Aorta (tissue), 5 donors: ENCODE data around the gene DCAF8L2. TPM values are rescaled to one million over a fixed set of nuclear protein-coding genes. Genes with fewer than 3 reads are reported as not detected.

Source experiments
- ATAC-seq: fragments of 200-7000 bp; cut with Tn5 transposase; one replicate; pipeline ENCODE4 v1.9.1; 2022; ENCODE audit warnings: moderate library complexity; ENCODE audit not compliant: low FRiP score
- DNase-seq, 2 donors: peaks; one replicate each; pipeline ENCODE4 v3.0.0-alpha.2; 2020
- H3K27ac ChIP-seq, 2 donors: one replicate each; pipeline ENCODE4 v1.5.1; 2013; ENCODE audit warnings: low read length in 2 of 2, mild to moderate bottlenecking in 2 of 2, moderate library complexity in 2 of 2, control low read depth in 1 of 2, inconsistent platforms in 1 of 2, low read depth in 1 of 2
- H3K27me3 ChIP-seq, 2 donors: one replicate each; pipeline ENCODE4 v1.6.1; 2013; ENCODE audit warnings: control low read depth in 1 of 2, low read length in 1 of 2, mild to moderate bottlenecking in 1 of 2, moderate library complexity in 1 of 2; ENCODE audit not compliant: insufficient read depth in 2 of 2, control insufficient read depth in 1 of 2
- H3K36me3 ChIP-seq, 2 donors: one replicate each; pipeline ENCODE4 v1.6.1; 2013; ENCODE audit warnings: control low read depth in 1 of 2, low read length in 1 of 2, mild to moderate bottlenecking in 1 of 2; ENCODE audit not compliant: insufficient read depth in 2 of 2, control insufficient read depth in 1 of 2
- H3K4me1 ChIP-seq, 2 donors: one replicate each; pipeline ENCODE4 v1.6.1; 2013; ENCODE audit warnings: low read length in 2 of 2, control low read depth in 1 of 2, mild to moderate bottlenecking in 1 of 2, moderate library complexity in 1 of 2; ENCODE audit not compliant: insufficient read depth in 2 of 2, control insufficient read depth in 1 of 2
- H3K4me3 ChIP-seq, 2 donors: one replicate each; pipeline ENCODE4 v1.5.1; 2013; ENCODE audit warnings: low read length in 2 of 2, control low read depth in 1 of 2, mild to moderate bottlenecking in 1 of 2
- H3K9me3 ChIP-seq: one replicate; pipeline ENCODE4 v1.6.1; 2013; ENCODE audit warnings: mild to moderate bottlenecking, low read length; ENCODE audit not compliant: control insufficient read depth
- WGBS, 2 donors: extraction: QIAGEN DNeasy Blood & Tissue Kit; methylation state at CpG; one replicate each; pipeline ENCODE4 v1.1.7; 2013; 5-methylcytosine and 5-hydroxymethylcytosine counted together
- intact Hi-C, 2 donors: fragments of 100-400 bp; cut with DNase I; formaldehyde crosslinking; loops; one replicate each; pipeline versions ENCODE4 v1.14.2 to v1.15.0; 2022
- polyA plus RNA-seq, 2 donors: library from polyadenylated mRNA; stranded (reverse); fragments of 200-250 nt; gene quantifications; one replicate each; pipeline ENCODE4 v1.2.3, GENCODE V29; 2013
- total RNA-seq, 2 donors: library from RNA; stranded (reverse); fragmentation: NEBNext Ultra II Directional; extraction: Animal tissue kit (Norgen Biotek cat#: 25700); gene quantifications; one replicate each; pipeline ENCODE4 v1.2.1, GENCODE V29; 2021
- donor health status: healthy with polysubstance abuse.
- donor health status: Bipolar disorder and iron deficiency.
- donor health status: DM: no; HTN: no; CAD: no.
- donor health status: DM: no; HTN: no; CAD: no.
- donor health status: DM: yes; HTN: yes; CAD: no.

DCAF8L2 gene
- total and polyA plus RNA-seq, 4 donors, result not detected

DNA sequence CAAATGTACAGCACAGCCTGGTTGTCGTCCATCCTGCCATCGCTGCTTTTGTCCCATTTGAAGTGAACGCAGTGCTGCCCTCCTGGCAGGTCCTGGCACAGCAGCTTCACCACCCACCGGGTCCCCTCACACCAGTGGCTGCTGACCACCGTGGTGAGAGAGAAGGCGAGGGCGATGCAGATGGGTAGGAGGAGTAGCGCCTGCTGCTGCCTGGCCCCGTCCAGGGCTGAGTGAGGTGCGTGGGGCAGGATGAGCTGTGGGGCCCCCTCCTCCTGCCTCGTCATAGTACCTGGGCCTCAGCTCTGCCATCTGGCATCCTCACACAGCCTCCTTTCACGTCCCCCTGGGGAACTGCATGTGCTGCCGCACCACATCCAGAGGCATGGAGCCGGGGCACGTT lies 1.8 kb downstream of the DCAF8L2 start:
- no peak for ATAC-seq
- no peak for DNase-seq
- WGBS, 2 donors, result 63 to 88% methylated on average over 15 of the region's 15 CpGs

DNA sequence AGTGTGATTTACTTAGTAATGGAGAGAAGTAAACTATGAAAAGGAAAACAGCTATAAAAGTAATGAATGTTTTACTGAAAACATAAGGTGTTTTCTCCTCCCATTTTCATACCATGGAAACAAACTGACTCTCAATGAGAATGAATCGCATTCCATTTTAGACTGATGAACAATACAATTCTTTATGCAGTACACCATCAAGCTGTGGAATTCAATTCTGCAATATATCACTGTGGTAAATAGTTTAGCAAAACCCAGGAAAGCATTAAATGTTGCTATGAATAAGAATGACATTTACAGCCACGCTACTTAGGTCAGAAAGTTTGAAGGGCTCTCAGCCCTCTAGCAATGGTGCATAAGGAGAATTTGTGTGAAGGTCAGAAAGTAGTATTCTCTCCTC lies 7.4 kb downstream of the DCAF8L2 start:
- intact Hi-C loops, result no loop called here
- WGBS, 2 donors, result 55 to 84% methylated on average over 2 of the region's 2 CpGs

More for the DNA sequence above, 1.8 kb downstream of the DCAF8L2 start:
- Histone ChIP-seq H3K27ac (no peak overlapping the region), H3K4me1 (no peaks in the 10 kb centered on the region), H3K4me3 (no peak overlapping the region), H3K36me3 (no peaks in the 10 kb centered on the region), H3K9me3 (no peaks in the 10 kb centered on the region), H3K27me3 (no peaks in the 10 kb centered on the region)
- intact Hi-C loops, result no loop called here

DNA sequence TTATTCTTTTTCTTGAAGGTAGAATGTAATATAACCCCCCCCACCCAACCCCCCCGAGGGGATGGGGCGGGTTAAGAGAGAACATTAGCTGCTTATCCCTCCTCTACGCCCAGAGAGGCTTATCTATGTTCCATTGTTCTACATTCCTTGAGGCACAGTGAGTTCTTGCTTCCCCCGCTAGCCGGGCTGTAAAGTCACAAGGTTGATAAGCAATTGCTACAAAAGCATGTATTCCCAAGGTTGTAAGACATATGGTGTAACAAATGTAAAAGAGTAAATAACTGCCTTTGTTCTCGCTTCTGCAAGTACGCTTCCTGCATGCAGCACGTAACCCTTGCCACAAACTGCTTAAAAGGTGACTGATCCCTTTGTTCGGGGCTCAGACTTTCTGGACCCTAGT lies 8.2 kb downstream of the DCAF8L2 start:
- 49 to 55% methylated on average over 9 of the region's 9 CpGs for WGBS, 2 donors
- no peaks in the 10 kb centered on the region for H3K4me1 ChIP-seq
- no peak overlapping the region for H3K4me3 ChIP-seq
- intact Hi-C loops, result no loop called here
- H3K27me3 ChIP-seq, result no peaks in the 10 kb centered on the region
- no peak overlapping the region for H3K27ac ChIP-seq
- H3K36me3 ChIP-seq, result no peaks in the 10 kb centered on the region
- DNase-seq (no peak), ATAC-seq (no peak)
- H3K9me3 ChIP-seq, result no peaks in the 10 kb centered on the region

More for the DNA sequence above, 7.4 kb downstream of the DCAF8L2 start:
- H3K4me3 ChIP-seq, result no peak overlapping the region
- no peaks in the 10 kb centered on the region for H3K27me3 ChIP-seq
- H3K4me1 ChIP-seq, result no peaks in the 10 kb centered on the region
- no peak for DNase-seq
- no peak for ATAC-seq
- H3K27ac ChIP-seq, result no peak overlapping the region
- no peaks in the 10 kb centered on the region for H3K9me3 ChIP-seq
- no peaks in the 10 kb centered on the region for H3K36me3 ChIP-seq

DNA sequence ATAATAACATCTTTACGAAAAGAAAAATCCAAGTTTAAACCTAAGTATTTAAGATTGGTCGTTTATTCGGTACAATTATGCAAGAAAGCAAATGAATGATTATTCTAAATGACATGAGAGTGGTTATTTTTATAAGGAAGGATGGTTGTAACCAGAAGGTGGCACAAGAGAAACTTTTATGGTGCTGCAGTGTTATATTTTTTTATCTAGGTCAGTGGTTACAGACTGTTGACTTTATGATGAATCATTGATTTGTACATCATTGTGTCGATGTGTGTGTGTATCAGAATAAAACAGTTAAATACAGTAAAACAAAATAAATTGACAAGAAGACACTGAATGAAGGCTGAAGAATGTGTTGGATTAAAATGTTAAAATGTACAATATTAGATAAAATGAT lies 9.8 kb downstream of the DCAF8L2 start:
- no peak overlapping the region for H3K27ac ChIP-seq
- ATAC-seq (no peak), DNase-seq (no peak)
- no peak overlapping the region for H3K4me3 ChIP-seq
- intact Hi-C loops, result no loop called here
- H3K9me3 ChIP-seq, result no peaks in the 10 kb centered on the region
- 57 to 66% methylated on average over 4 of the region's 4 CpGs for WGBS, 2 donors
- H3K27me3 ChIP-seq, result no peaks in the 10 kb centered on the region
- no peaks in the 10 kb centered on the region for H3K4me1 ChIP-seq
- no peaks in the 10 kb centered on the region for H3K36me3 ChIP-seq

DNA sequence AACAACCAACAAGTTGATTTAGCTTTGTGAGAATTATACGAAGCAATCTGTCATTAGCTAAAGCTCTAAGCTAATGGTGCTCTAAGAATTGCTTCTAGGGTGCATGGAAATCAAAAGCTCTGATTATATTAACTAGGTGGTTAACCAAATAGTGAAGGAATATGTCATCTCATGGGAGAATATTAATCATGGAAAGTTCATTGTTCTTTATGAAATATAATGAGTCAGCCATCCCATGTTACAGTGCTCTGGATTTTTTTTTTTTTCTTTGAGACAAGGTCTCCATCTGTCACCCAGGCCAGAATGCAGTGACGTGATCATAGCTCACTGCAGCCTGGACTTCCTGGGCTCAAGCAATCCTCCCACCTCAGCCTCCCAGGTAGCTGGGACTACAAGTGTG lies 10.5 kb downstream of the DCAF8L2 start:
- Histone ChIP-seq H3K27ac (no peak overlapping the region), H3K27me3 (no peaks in the 10 kb centered on the region), H3K4me1 (no peaks in the 10 kb centered on the region), H3K36me3 (no peaks in the 10 kb centered on the region), H3K4me3 (no peak overlapping the region), H3K9me3 (no peaks in the 10 kb centered on the region)
- no peak for ATAC-seq
- no peak for DNase-seq
- intact Hi-C loops, result no loop called here
- 59 to 82% methylated on average over 2 of the region's 2 CpGs for WGBS, 2 donors

DNA sequence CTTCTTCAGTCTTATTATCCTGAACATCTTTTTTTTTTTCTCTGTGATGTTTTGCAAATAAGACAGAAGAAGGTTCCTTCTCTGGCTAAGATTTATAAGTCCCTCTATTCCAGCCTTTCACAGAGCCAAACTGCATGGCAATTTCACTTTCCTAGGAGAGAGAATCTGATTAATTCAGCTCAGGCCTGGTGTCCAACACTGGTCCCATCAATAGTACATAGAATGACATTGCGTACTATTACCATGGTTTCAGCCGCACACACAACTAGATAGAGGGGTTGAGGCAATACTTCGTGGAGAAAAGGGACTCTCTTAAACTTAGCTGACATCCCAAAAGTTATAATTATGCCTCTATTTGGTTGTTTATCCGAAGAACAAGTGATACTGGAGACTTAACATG lies 18.5 kb downstream of the DCAF8L2 start:
- intact Hi-C loops, result no loop called here
- Histone ChIP-seq H3K36me3 (no peaks in the 10 kb centered on the region), H3K27me3 (no peaks in the 10 kb centered on the region), H3K4me1 (no peaks in the 10 kb centered on the region), H3K9me3 (no peaks in the 10 kb centered on the region), H3K27ac (no peak overlapping the region), H3K4me3 (no peak overlapping the region)
- DNase-seq, result no peak
- no peak for ATAC-seq
- 64 to 84% methylated on average over 4 of the region's 4 CpGs for WGBS, 2 donors

DNA sequence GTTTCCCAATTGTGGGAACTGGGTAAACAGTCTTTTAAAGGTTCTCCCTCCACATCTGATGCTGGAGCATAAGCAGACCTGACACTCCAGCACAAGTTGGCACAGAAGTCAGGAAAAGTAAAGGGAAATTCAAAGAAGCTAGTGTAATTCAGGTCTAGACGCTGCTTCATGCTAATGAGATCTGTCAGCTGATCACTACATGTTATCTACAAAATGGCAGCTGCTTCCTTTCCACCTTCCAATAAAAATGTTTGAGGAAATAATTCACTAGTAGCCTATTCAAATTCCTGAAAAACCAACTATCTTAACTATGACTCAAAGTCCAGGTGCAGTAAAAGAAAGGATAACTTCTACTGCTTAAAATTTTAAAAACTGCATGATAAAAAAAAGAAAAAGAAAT lies 29.3 kb downstream of the DCAF8L2 start:
- intact Hi-C loops, result no loop called here
- Histone ChIP-seq H3K4me3 (no peak overlapping the region), H3K27me3 (no peaks in the 10 kb centered on the region), H3K4me1 (no peaks in the 10 kb centered on the region), H3K27ac (no peak overlapping the region), H3K36me3 (no peaks in the 10 kb centered on the region), H3K9me3 (no peaks in the 10 kb centered on the region)
- ATAC-seq (no peak), DNase-seq (no peak)
- WGBS, 2 donors, result 24 to 39% methylated on average over 1 of the region's 1 CpG

DNA sequence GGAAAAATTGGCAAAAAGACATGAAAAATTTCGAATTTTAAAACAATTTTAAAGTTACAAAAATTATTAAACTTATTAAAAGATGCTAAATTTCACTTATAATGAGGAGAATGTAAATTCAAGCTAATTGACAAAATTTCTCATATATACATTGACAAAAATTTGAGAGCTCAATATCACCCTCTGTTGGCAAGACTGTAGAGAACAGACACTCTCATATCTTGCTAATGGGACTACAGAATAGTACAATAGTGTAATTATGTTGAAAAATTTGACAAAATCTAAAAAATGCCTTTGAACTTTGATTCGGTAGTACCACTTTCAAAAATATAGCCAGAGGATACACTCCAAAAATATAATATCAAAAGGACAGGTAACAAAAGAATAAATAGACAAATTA lies 29.8 kb downstream of the DCAF8L2 start:
- Histone ChIP-seq H3K27me3 (no peaks in the 10 kb centered on the region), H3K9me3 (no peaks in the 10 kb centered on the region), H3K4me1 (no peaks in the 10 kb centered on the region), H3K27ac (no peak overlapping the region), H3K4me3 (no peak overlapping the region), H3K36me3 (no peaks in the 10 kb centered on the region)
- DNase-seq (no peak), ATAC-seq (no peak)
- intact Hi-C loops, result no loop called here
- 16 to 44% methylated on average over 2 of the region's 2 CpGs for WGBS, 2 donors

DNA sequence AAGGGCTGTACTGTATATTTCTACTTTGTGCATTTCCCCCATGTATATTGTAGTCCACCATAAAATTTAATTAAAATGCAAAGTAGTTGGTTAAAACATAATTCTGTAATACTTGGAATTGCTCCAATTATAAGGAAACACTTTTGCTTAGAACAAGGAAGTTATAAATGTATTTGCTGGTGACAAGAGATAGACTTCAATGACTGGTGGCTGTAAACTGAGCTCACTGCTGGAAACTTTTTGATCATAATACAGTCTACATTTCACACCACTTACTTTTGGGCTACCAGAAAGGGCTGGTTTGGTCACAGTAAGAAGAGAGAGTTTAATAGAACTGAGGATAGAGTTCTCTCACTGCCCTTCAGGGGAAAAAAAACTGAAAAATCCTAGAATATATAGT lies 32.7 kb downstream of the DCAF8L2 start:
- H3K9me3 ChIP-seq, result no peaks in the 10 kb centered on the region
- H3K36me3 ChIP-seq, result no peaks in the 10 kb centered on the region
- intact Hi-C loops, result no loop called here
- no peak overlapping the region for H3K27ac ChIP-seq
- H3K4me1 ChIP-seq, result no peaks in the 10 kb centered on the region
- no peaks in the 10 kb centered on the region for H3K27me3 ChIP-seq
- ATAC-seq (no peak), DNase-seq (no peak)
- no peak overlapping the region for H3K4me3 ChIP-seq
